ENCODE measurements around the gene TP53. TPM values are rescaled to one million over a fixed set of nuclear protein-coding genes. Genes with fewer than 3 reads are reported as not detected.

The TP53 gene
- total RNA-seq, 1 donor from 2014 or later = 11.7 TPM

DNA sequence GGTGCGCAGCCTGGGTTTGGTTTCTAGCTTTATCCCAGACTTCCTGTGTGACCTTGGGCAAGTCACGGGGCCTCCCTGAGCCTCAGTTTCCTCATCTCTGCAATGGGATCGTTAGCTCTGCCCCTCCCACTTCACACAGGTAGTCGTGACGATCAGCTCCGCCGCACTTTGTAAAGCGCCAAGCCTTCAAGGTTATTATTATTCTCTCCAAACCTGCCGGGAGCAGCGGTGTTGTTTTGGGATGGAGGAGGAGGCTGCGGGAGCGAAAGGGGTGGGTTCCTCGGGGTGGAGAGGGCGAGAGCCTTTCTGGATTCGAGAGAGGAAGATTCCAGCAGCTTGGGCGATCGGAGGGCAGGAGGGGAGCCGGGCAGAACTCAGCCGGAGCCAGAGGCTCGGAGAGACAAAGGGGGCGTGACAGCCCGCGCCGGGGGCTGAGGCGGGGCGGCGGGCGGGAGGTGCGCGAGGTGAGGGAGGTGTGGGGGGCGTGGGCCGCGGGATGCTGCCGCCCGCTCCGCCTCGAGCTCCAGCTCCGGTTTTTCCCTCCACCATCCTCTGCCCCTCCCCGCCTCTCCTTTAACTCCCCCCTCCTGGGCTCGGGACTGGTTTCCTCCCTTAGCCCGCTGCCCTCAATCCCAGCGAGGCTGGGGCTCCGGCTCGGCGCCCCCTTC is 17.4 kb upstream of the TP53 start, which contains the start of gene EFNB3:
TSS of gene EFNB3 (plus strand) at position 602 of the 668 bp plus-strand sequence. CDS start 397 bp downstream, outside the sequence.
- H3K36me3 ChIP-seq = peaks cover 29% of the 10 kb centered on the region
- TF ChIP-seq, protein P1, sequence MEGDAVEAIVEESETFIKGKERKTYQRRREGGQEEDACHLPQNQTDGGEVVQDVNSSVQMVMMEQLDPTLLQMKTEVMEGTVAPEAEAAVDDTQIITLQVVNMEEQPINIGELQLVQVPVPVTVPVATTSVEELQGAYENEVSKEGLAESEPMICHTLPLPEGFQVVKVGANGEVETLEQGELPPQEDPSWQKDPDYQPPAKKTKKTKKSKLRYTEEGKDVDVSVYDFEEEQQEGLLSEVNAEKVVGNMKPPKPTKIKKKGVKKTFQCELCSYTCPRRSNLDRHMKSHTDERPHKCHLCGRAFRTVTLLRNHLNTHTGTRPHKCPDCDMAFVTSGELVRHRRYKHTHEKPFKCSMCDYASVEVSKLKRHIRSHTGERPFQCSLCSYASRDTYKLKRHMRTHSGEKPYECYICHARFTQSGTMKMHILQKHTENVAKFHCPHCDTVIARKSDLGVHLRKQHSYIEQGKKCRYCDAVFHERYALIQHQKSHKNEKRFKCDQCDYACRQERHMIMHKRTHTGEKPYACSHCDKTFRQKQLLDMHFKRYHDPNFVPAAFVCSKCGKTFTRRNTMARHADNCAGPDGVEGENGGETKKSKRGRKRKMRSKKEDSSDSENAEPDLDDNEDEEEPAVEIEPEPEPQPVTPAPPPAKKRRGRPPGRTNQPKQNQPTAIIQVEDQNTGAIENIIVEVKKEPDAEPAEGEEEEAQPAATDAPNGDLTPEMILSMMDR (IDR thresholded peaks at IDR 0.05; ENCODE audit: borderline replicate concordance) = no peak
- H3K4me3 ChIP-seq = peak within 1 kb of the TSS; percentile 55
- peaks cover 26% of the 10 kb centered on the region for H3K4me1 ChIP-seq
- H3K27me3 ChIP-seq (ENCODE audit: low read depth) = peaks cover 86% of the 10 kb centered on the region
- H3K9me3 ChIP-seq (replicated peaks) = no peaks in the 10 kb centered on the region
- no peak within 1 kb of the TSS for H3K27ac ChIP-seq (replicated peaks)
- intact Hi-C loops (cut with micrococcal nuclease) = no loop called here
- no peak for DNase-seq

GRCh38 chr17:7703584-7704479 is 16.5 kb upstream of the TP53 start:
- Histone ChIP-seq H3K36me3 (peaks cover 29% of the 10 kb centered on the region), H3K4me1 (peaks cover 26% of the 10 kb centered on the region), H3K27me3 (ENCODE audit: low read depth) (peaks cover 76% of the 10 kb centered on the region), H3K27ac (replicated peaks) (no peak overlapping the region), H3K4me3 (peak overlapping the region; percentile 55), H3K9me3 (replicated peaks) (no peaks in the 10 kb centered on the region)
- DNase-seq = no peak
- TF ChIP-seq, protein P1 (IDR thresholded peaks at IDR 0.05; ENCODE audit: borderline replicate concordance) = no peak
- intact Hi-C loops (cut with micrococcal nuclease) = no loop called here

DNA sequence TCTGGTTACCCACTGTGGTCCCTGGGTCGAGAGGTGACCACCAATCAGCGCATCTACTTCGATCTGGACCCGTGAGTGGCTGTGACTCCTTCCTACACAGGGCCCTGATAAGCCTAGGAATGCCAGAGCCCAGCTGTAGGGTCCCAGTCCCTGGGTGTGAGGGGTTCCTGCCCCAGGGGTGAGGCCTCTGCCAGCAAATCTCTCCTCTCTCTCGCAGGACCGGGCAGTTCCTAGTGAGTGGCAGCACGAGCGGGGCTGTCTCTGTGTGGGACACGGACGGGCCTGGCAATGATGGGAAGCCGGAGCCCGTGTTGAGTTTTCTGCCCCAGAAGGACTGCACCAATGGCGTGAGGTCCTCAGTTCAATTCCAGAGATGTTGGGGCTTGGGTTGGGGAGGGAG is 15.5 kb upstream of the TP53 start:
- no peak for DNase-seq
- Histone ChIP-seq H3K27me3 (ENCODE audit: low read depth) (peaks cover 66% of the 10 kb centered on the region), H3K4me3 (no peak overlapping the region), H3K4me1 (peaks cover 26% of the 10 kb centered on the region), H3K36me3 (peaks cover 29% of the 10 kb centered on the region), H3K9me3 (replicated peaks) (no peaks in the 10 kb centered on the region), H3K27ac (replicated peaks) (no peak overlapping the region)
- TF ChIP-seq, protein P1 (IDR thresholded peaks at IDR 0.05; ENCODE audit: borderline replicate concordance) = no peak
- intact Hi-C loops (cut with micrococcal nuclease) = no loop called here

- H3K4me3 ChIP-seq = no peak overlapping the region
- TF ChIP-seq, protein P1 (IDR thresholded peaks at IDR 0.05; ENCODE audit: borderline replicate concordance) = no peak
- intact Hi-C loops (cut with micrococcal nuclease) = no loop called here
- H3K36me3 ChIP-seq = peaks cover 29% of the 10 kb centered on the region
- H3K27ac ChIP-seq (replicated peaks) = no peak overlapping the region
- H3K27me3 ChIP-seq (ENCODE audit: low read depth) = peaks cover 55% of the 10 kb centered on the region
- no peak for DNase-seq
- peaks cover 26% of the 10 kb centered on the region for H3K4me1 ChIP-seq
- no peaks in the 10 kb centered on the region for H3K9me3 ChIP-seq (replicated peaks)
Observed at GRCh38 chr17:7701681-7702080, 14.4 kb upstream of the TP53 start.

DNA sequence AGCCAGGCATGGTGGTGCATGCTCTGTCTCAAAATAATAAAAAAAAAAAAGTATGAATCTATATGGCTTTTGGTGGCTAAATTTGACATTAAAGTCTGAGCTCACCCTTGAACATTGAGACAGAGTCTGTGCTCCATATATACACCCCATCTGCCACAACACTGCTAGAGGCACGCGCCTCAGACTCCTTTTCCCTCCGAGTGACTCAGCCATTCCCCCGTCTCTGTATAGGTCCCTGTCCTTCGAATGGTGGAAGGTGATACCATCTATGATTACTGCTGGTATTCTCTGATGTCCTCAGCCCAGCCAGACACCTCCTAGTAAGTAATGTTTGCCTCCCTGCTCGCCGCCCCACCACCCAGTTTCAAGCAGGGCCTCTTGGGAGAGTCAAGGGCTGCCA is 13.2 kb upstream of the TP53 start:
- intact Hi-C loops (cut with micrococcal nuclease) = no loop called here
- no peak for DNase-seq

More for the DNA sequence above, 13.2 kb upstream of the TP53 start:
- Histone ChIP-seq H3K9me3 (replicated peaks) (no peaks in the 10 kb centered on the region), H3K4me1 (peaks cover 20% of the 10 kb centered on the region), H3K36me3 (peaks cover 33% of the 10 kb centered on the region), H3K27me3 (ENCODE audit: low read depth) (peaks cover 43% of the 10 kb centered on the region), H3K27ac (replicated peaks) (no peak overlapping the region), H3K4me3 (no peak overlapping the region)
- TF ChIP-seq, protein P1 (IDR thresholded peaks at IDR 0.05; ENCODE audit: borderline replicate concordance) = no peak

Measured in left ventricle myocardium inferior (tissue), 1 donor.